GM21529 (cell line): ENCODE data around the gene KCTD17.

Source experiments
- ATAC-seq: cut with Tn5 transposase; IDR thresholded peaks from one replicate; pipeline ENCODE4 v1.9.1; 2021; ENCODE audit not compliant: unreplicated experiment

The KCTD17 gene

DNA sequence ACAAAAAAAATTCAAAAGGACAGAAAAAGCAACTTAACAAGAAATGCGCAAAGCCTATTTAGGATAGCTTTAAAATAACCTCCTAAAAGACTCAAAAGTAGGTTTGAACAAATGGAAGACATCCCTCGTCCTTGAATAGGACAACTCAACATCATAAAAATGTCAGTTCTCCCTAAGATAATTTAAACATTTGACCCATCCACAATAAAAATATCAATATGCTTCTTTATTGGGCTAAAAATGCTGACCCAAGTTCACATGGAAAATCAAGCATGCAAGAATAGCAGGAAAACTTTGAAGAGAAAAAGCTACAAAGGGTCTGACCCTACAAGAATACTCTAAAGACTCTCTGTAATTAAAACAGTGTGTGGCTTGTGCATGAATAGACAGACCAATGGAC lies 12.1 kb upstream of the KCTD17 start:
- no peak for ATAC-seq

- no peak for ATAC-seq
Observed at GRCh38 chr22:37043209-37043827, 8.2 kb upstream of the KCTD17 start.

- no peak for ATAC-seq
Observed at GRCh38 chr22:37043828-37044538, 7.6 kb upstream of the KCTD17 start.

DNA sequence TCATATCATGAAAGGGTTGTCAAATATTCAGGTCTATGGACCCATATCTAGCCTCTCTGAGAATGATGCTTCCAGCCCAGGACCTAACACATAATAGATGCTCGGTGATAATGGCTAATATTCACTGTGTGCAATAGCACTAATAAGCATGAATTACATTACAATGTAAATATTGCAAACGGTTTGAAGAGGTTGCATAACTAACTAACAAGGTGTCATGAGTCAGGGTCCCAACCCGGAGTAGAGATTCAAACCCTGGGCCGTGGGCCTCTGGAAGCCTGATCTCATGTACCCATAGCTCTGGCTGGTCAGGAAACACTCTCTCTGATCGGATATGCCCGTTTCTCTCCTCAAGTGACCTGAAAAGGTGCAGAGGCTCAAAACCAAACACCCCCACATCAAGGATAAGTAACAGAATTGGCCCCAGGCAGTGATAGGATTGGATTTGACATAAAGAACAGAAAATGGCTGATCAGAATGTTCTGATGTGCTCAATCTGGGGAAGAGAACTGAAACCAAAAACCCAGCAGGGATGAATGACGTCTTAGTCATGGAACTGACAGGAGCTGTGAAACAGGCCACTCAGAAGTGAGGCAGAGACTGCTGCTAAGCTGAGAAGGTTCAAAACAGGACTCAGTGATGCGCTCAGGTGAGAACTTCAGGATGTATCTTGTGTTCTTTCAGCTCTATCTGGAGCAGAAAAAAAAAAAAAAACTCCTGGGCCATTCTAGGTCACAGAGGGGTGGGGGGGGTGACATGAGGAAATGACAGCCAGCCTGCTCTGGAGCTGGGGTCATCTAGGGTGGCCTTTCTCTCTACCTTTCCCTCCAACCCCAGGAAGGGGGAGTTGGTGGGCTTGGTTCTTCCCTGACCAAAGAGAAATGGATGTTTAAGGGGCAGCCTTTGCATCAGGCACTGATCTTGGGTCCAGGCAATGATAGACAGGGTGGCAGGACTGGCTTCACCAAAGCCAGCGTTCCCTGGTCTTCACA lies 6.6 kb upstream of the KCTD17 start:
- no peak for ATAC-seq

- no peak for ATAC-seq
Observed at GRCh38 chr22:37045958-37046357, 5.6 kb upstream of the KCTD17 start.

DNA sequence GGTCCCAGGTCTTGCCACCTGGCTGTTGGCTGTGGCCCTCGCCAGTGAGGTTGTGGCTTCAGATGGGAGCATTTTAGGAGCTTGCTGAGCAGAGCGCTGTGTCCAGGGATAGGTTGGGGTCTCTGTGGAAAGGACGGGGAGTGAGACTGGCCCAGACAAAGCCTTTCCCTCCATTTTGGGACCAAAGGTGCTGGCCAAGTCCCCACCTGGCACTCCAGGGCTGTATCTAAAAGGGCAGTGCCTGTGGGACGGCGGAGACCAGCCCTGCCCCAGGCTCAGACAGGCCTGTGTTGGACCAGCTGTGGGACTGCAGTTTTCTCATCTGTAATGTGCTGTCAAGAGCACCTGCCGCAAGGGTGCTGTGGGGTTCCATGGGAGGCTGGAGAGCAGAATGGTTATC lies 5.0 kb upstream of the KCTD17 start:
- ATAC-seq, result no peak

- ATAC-seq, result no peak
Observed at GRCh38 chr22:37047006-37047405, 4.5 kb upstream of the KCTD17 start.

- no peak for ATAC-seq
Observed at GRCh38 chr22:37048133-37048532, 3.4 kb upstream of the KCTD17 start.

GRCh38 chr22:37049224-37049623 lies 2.3 kb upstream of the KCTD17 start:
- no peak for ATAC-seq

DNA sequence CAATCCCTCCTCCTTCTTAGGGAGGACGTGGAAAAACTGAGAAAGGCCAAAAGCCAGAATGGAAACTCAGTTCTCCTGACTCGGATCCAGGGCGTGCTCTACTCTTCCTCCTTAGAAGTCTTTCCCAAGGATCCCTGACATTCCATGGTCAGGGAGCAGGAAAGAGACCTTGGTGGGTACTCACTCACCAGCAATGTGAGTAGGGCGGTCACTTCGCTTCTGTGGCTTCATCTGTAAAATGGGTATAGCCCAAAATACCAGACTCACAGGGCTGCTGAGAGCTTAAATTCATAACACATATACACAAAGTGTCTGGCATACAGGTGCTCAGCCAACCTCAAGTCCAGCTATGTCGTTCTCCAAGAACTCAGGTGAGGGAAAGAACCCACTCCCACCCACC lies 629 bp upstream of the KCTD17 start:
- no peak for ATAC-seq

DNA sequence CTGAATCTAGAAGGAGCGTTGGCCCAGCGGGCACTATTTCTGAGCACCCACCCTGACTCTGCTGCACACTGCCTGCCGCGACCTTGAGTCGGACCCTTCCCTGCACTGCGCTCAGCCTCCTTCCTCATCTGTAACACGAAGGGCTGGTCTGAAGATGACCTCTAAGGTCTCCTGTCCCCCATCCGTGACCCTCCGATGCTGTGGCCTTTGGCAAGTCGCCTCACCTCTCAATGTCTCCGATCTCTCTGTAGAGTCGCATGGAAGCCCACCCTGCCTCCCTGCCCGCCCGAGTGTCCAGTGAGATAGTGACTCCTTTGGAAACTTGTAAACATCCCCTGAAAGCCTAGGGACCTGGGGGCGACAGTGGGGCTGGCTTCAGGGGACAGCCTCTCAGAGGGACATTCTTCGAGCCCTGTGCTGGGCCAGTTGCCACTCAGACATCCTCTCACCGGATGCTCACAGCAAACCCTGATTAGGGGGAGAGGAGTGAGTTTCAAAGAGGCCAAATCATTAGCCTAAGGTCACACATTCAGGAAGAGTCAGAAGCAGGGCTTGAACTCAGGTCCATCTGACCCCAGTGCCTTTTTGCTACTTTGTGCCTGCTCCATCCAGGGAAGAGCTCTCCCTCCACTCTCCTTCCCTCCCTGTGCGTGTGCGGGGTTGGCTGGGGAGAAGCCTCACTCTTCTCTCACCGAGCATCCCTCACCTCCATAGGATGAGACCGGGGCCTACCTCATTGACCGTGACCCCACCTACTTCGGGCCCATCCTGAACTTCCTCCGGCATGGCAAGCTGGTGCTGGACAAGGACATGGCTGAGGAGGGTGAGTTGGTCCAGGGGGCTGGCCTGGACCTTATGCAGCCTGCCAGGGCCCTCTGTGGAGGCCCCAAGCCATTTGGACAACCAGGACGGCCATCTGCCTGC lies 1.1 kb downstream of the KCTD17 start:
- no peak for ATAC-seq

DNA sequence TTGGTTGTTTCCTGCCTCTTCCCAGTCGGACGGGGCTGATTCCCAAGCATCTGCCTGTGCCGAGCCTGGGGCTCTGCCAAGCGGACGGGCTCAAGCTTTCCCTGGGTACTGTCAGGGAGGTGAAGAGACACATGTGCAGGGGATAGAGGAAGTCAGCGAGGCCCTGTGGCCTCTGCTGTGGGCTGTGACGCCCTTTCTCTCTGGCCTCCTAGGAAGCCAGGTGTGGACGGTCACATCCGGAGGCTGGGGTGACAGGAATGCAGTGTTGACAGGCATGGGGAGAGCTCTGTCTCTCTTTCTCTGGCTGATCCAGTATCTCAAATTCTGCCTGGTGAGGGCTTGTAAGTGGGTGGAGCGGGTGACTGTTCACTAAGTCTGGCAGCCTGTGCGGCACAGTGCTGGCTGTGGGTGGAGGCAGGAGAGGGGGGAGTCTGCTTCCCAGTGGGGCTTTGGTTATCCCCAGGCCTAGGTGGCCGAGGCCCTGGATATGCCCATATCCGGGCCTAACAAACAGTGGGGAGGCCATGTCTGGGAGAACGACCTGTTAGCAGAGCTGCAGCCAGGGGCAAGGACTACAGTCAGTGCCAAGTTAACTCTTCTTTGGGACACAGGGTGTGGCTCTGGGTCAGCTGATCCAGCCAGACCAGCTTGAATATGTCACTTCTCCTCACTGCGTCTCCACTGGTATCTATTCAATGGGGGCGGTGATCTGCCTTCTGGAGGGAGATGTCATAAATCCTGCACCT lies 1.9 kb downstream of the KCTD17 start:
- no peak for ATAC-seq

- no peak for ATAC-seq
Observed at GRCh38 chr22:37054056-37054395, 2.5 kb downstream of the KCTD17 start.

DNA sequence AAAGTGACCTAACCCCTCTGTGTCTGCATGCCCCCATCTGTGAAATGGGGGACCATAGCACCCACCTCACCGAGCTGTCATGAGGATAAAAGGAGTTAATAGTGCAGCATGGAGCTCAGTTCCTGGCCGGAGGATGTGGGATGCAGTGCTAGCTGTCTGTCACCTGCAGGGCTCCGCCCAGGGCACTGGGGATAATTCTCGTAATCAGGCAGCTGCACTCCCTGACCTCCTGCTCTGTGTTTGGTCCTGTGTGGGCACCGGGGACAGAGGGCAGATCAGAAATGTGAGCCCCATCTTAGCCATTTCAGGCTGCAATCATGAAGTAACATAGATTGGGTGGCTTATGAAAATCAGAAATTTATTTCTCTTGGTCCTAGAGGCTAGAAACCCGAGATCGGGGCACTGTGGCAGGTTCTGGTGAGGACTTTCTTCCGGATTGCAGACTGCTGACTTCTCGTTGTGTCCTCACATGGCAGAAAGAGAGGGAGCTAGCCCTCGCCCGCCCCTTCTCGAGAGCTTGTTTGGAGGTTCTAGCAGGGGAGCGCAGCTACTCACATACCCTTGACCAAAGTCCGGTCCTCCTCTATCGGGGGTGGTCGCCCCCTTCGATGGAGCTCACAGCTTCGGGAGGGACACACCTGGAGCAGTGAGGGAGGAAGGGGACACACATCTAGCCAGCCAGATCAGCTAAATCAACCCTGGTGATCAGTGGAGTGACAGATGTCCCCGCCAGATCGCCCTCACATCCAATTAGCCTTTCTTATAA lies 3.2 kb downstream of the KCTD17 start:
- no peak for ATAC-seq

GRCh38 chr22:37056246-37056645 lies 4.7 kb downstream of the KCTD17 start:
- ATAC-seq, result no peak

- no peak for ATAC-seq
Observed at GRCh38 chr22:37057226-37057625, 5.7 kb downstream of the KCTD17 start.

DNA sequence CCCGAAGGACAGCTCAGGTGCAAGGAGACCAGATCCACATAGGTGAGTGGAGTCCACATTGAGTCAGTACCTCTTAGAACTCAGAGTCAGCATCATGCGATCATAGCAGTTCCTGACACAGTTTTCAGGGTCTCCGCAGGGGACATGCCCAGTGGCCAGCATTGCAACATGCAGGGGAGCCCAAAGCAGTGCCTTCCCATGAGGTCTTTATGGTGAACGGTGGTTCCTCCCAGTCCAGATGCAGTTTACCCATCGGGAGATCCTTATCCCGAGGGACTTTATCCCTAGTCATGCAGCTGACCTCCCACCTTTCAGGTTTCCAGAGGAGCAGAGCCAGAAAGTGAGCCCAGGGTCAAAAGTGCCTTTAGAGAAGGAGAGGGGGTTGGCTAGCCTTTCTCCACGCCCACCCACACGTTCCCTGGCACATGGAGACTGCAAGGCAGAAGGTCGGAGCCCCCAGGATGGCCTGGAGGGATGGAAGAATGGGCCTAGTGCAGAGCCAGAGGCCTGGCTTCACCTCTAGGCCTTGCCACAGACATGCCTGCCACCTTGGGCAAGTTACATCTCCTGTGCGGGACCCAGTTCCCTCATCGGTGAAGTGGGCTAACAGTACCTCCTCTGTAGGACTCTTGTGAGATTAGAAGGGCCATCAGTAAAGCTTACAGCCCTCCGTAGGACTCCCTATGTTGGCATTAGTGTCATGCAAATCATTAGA lies 6.4 kb downstream of the KCTD17 start:
- ATAC-seq, result no peak

GRCh38 chr22:37058917-37059701 lies 7.6 kb downstream of the KCTD17 start:
- ATAC-seq, result no peak
